ENCODE measurements around the gene VPS37B. TPM values are rescaled to one million over a fixed set of nuclear protein-coding genes. Genes with fewer than 3 reads are reported as not detected.

Gene VPS37B
- total RNA-seq, 1 donor from 2014 or later, result 24.4 TPM

- Mint-ChIP-seq H3K9me3 (ENCODE audit: low read depth) (no peaks in the 10 kb centered on the region), H3K4me3 (ENCODE audit: unreplicated experiment) (no peak overlapping the region), H3K27ac (ENCODE audit: unreplicated experiment) (no peak overlapping the region), H3K36me3 (ENCODE audit: low read depth) (peaks cover 19% of the 10 kb centered on the region), H3K4me1 (ENCODE audit: low read depth) (peaks cover 4% of the 10 kb centered on the region), H3K27me3 (ENCODE audit: low read depth) (no peaks in the 10 kb centered on the region)
- no peak for DNase-seq (ENCODE audit: low spot score)
- peak; percentile 62 for TF ChIP-seq CTCF (IDR thresholded peaks at IDR 0.05)
These were observed 30.4 kb downstream of the VPS37B start for GRCh38 chr12:122865268-122866231.

- no peak for TF ChIP-seq CTCF (IDR thresholded peaks at IDR 0.05)
- Mint-ChIP-seq H3K4me1 (ENCODE audit: low read depth) (peaks cover 3% of the 10 kb centered on the region), H3K9me3 (ENCODE audit: low read depth) (no peaks in the 10 kb centered on the region), H3K27me3 (ENCODE audit: low read depth) (no peaks in the 10 kb centered on the region), H3K4me3 (ENCODE audit: unreplicated experiment) (no peak overlapping the region), H3K36me3 (ENCODE audit: low read depth) (peaks cover 17% of the 10 kb centered on the region), H3K27ac (ENCODE audit: unreplicated experiment) (no peak overlapping the region)
- no peak for DNase-seq (ENCODE audit: low spot score)
These were observed 31.1 kb downstream of the VPS37B start for GRCh38 chr12:122864894-122865253.

GRCh38 chr12:122862872-122863701 lies 32.8 kb downstream of the VPS37B start:
- Mint-ChIP-seq H3K36me3 (ENCODE audit: low read depth) (peaks cover 9% of the 10 kb centered on the region), H3K27me3 (ENCODE audit: low read depth) (no peaks in the 10 kb centered on the region), H3K9me3 (ENCODE audit: low read depth) (no peaks in the 10 kb centered on the region), H3K4me3 (ENCODE audit: unreplicated experiment) (no peak overlapping the region), H3K27ac (ENCODE audit: unreplicated experiment) (no peak overlapping the region), H3K4me1 (ENCODE audit: low read depth) (no peaks in the 10 kb centered on the region)
- no peak for DNase-seq (ENCODE audit: low spot score)
- no peak for TF ChIP-seq CTCF (IDR thresholded peaks at IDR 0.05)

GRCh38 chr12:122862110-122862634 lies 33.8 kb downstream of the VPS37B start:
- Mint-ChIP-seq H3K27me3 (ENCODE audit: low read depth) (no peaks in the 10 kb centered on the region), H3K4me3 (ENCODE audit: unreplicated experiment) (no peak overlapping the region), H3K36me3 (ENCODE audit: low read depth) (peaks cover 9% of the 10 kb centered on the region), H3K4me1 (ENCODE audit: low read depth) (no peaks in the 10 kb centered on the region), H3K27ac (ENCODE audit: unreplicated experiment) (peak overlapping the region; percentile 49), H3K9me3 (ENCODE audit: low read depth) (no peaks in the 10 kb centered on the region)
- no peak for TF ChIP-seq CTCF (IDR thresholded peaks at IDR 0.05)
- peak; percentile 79 for DNase-seq (ENCODE audit: low spot score)

- Mint-ChIP-seq H3K36me3 (ENCODE audit: low read depth) (peaks cover 6% of the 10 kb centered on the region), H3K9me3 (ENCODE audit: low read depth) (no peaks in the 10 kb centered on the region), H3K4me3 (ENCODE audit: unreplicated experiment) (no peak overlapping the region), H3K27ac (ENCODE audit: unreplicated experiment) (no peak overlapping the region), H3K27me3 (ENCODE audit: low read depth) (no peaks in the 10 kb centered on the region), H3K4me1 (ENCODE audit: low read depth) (no peaks in the 10 kb centered on the region)
- DNase-seq (ENCODE audit: low spot score), result peak; percentile 73
- TF ChIP-seq CTCF (IDR thresholded peaks at IDR 0.05), result no peak
These were observed 34.3 kb downstream of the VPS37B start for GRCh38 chr12:122861587-122861970.
